Stimulated activated CD8-positive, alpha-beta memory T cell treated with anti-CD3 and anti-CD28 coated beads, Interleukin-15, amount 100 ng/mL, for 4 hours (primary cell): ENCODE data around the gene CACNA2D4.

ENCODE experiments used
- DNase-seq, 2 donors: peaks; one replicate each; pipeline ENCODE4 v3.0.0-alpha.2; 2020; ENCODE audit warnings: low read depth in 2 of 2

Gene CACNA2D4

DNA sequence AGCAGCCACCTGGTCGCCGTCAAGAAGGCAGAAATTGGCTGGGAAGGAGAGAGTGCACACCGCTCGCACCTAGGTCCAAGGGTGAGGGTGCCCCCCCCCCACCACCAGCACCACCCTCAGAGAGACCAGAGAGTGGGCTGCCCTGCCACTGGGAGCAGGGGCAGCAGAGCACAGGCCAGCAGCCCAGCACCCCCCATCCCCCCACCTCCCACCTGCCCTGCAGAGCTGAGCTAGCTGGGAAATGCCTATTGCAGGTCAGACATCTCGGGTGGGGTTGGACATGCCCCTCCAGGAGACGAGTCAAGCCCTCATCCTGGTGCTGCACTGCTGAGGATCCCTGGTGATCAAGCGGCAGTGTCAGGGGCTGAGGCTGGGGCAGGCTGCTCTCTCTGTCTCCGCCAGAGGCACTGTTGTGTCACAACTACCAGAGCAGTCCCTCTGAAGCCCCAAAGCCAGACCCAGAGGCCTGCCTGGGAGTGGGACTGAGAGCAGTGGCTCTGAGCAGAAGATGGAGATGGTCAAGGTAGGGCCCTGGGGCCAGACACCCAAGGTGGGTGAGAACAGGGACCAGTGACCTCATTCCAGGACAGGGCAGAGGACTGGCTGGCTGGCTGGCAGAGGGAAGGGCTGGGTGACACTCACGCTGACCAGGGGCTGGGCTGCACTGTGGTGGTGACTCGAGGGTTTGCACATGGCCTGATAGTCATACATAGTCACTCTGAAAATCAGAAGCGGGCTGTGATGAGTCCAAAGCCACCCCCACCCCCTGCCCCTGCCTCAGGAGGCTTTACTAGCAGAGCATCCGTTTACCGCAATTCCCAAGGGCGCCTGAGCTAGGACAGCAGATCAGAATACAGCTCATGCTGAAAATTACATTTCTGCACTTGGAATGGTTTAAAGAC, 117.8 kb downstream of the CACNA2D4 start:
- DNase-seq, result no peak

DNA sequence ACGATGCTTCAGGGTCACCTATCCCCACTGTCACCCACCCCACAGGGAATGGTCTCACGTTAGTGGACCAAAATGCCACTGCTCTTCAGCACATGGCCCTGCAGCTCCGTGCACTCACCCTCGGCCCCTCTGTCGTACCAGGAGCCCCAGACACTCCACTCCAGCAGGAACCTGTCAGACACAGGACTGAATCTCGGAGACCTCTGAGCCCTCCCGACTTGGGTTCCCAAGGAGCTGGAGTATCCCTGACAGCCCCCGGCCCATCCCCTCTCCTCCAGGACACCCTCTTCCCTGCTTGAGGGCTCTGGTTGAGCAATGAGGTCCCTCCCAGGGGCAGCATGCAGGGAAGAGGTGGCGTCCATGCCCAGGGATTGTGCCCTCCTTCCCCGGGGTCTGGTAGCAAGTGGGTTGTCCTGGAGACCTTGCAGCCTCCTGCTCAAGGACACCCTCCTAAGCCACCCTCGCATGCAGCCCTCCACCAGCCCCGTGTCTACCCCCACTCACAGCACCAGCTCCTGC, 118.5 kb downstream of the CACNA2D4 start:
- DNase-seq, result no peak

DNA sequence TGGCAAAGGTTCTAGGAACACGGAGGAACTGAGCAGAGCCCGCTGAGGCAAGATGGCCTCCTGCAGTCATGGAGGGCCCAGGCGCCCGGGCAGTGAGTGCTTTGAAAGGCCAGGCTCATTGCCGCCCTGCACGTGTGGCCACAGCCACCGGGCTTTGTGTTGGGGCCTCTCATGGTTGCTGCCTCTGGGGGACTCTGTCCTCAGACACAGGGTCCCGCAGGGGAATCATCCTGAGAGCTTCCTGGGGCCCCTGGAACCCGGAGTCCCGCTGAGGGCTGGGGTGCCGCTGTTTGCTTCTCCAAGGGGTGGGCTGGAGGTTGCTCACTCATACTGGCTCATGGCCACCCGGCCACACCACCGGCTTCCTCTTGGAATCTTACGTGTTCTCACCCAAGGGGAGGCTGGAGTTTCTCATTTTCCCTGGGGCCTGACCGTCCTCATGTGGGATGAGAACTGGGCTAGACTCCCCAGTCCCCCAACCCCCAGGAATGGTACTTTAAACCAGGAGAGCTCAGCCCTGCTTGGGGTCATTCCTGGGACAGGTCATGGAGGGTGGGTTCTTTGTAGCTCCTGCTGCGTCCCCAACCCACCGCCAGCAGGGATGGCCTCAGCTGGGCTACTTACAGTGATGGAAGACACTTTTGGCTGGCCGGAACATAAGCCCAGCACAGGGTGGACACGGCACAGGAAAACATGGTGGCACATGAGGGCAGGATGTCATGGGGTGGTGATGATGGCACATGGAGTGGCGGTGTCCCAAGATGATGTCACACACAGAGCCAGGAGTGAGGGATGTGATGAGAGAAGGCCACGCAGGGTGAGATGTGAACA, 119.2 kb downstream of the CACNA2D4 start:
- DNase-seq, result no peak

DNA sequence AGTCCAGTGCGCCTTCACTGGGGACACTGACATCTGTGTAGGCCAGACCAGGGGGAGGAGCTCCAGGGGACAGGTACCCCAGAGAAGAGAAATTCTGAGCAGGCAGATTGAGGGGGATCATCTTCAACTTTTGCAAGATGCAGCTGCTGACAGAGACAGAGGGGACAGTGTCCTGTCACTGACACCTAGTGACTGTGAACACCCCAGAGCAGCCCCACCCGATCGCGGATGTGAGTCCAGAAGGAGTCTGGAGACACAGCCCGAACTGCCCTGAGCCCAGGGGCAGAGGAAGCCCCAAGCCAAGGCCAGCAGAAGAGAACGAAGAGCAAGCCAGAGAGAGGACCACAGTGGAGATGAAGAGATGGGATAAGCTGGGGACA, 119.8 kb downstream of the CACNA2D4 start:
- DNase-seq, result no peak

DNA sequence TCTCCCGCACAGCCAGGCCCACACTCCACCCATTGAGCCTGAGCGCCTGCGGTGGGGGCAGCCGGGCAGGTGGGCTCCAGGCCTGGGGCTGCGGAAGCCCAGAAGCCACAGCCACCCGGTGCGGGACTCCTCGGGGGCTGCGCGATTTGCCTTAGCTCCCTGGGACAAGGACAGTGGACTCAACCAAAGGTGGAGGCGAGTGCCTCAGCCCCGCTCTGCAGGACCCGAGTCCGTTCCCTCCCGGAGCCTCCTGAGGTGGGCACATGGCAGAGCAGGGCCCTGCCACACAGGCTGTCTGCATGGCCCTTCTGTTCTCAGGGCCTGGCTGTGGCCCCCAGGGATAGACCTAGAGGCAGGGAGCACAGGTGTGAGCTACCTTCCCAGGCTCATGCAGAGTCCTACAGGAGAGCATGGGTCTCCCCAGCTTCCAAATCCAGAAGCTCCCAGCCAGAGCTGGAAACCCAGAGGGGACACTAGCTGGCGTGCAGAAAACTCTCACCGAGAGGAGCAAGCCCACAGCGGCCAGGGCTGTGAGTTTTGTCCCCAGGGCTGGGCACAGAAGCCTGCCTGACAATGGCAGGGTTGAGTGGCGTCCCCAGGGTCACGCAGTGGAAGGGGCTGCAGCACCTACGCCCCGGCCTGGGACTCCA, 120.3 kb downstream of the CACNA2D4 start:
- no peak for DNase-seq

DNA sequence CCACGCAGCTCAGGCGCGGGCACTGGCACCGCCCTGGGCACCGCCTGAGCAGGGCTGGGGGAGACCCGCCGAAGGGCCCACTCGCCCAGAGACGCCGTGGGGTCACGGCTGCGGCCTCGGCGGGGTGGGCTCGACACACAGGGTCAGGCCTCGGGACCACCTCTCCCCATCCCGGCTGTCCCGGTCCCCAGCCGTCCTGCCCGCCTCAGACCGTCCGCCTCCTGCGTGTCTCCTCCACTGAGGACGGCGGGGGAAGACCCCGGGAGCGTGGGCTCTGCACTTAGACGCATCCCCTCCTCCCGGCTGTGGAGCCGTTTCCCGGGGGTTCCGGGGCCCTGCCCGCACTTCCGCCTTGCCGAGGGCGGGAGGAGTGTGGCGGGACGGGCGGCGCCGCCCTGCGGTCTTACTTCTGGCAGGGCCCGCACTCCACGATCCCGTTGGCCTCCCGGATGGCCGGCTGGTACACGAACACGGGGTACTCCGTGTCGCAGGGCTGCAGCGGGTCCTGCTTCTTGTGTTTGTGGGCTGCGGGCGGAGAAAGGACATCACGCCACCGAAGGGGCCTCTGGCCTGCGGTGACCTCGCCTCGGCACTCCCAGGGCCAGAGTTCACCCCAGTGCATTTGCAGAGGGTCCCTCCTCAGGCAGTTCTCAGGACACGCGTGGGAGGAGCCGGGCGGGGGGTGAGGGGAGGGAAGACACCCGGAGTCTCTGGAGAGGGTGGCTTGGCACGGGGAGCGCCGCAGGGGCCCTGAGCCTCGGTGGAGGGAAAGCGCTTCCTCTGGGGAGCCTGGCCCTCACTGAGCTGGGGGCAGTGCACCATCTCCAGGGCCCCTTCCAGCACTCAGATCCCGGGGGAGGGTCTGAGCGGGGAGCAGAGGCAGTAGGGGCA, 121.2 kb downstream of the CACNA2D4 start:
- peak; percentile 14 to 29 for DNase-seq

GRCh38 chr12:1796515-1797010, 121.9 kb downstream of the CACNA2D4 start:
- DNase-seq, result peak in 1 of 2 donors; percentile 10

GRCh38 chr12:1795785-1796514, 122.5 kb downstream of the CACNA2D4 start:
- DNase-seq, result peak; percentile 88

- DNase-seq, result no peak
Observed at GRCh38 chr12:1795221-1795784, 123.1 kb downstream of the CACNA2D4 start.

DNA sequence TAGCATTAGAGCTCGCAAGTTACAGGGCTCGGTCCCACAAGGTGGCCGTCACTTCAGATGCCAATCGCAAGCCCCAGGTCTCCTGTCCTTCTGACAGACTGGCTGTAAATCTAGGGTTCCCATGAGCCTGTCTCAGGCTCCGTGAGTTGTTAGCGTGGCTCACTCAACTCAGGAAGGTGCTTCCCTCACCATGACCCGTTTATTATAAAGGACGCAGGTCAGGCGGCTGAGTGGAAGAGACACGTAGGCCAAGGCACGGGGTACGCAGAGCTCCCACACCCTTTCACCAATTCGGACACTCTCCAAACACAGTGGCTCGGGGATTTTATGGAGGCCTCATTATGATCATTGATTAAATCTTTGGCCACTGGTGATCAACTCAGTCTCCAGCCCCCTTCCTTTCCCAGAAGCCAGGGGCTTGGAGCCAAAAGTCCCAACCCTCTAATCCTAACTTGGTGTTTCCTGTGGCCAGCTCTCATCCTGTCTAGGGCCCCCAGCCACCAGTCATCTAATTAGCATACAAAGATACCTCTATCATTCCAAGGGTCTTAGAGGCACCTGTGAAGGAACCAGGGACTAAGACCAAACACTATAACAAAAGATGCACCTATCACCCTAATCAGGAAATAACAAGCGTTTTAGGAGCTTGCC, 123.9 kb downstream of the CACNA2D4 start:
- DNase-seq, result no peak

DNA sequence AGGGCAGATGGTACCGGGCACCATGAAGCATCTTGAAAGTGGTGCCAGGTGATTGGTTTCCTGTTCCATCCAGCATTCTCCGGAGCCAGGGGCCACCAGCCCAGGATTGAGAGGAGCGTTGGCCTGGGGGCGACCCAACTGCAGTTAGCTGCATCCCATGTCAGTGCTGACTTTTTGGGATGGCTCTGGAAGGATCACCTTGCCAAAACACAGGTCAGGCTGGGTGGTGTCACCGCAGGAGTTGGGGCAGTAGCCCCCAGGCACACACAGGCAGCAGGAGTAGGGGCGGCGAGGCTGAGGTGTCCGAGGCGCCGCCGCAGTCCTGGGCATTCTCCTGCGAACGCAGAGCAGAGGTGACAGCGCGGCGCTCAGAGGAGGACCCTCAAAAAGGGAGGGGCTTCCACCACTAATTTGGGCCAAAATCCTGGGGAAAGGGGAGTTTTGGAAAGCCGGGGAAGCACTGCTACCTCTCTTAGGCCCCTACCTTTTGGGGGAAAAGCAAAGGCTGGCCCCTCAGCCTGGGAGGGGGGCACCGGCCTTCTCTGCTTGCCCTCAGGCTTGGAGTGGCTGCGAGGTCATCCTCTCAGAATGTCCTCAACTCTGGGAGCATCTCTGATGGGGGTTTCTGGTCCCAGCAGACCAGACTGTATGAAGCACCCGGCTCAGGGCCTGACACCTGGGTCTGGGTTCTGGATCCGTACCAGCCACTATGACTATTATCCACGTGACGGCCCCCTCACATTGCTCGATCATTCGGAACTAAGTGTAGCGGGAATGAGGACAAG, 124.8 kb downstream of the CACNA2D4 start:
- DNase-seq, result no peak

- DNase-seq, result no peak
Observed at GRCh38 chr12:1792406-1792805, 126.0 kb downstream of the CACNA2D4 start.

GRCh38 chr12:1791104-1791841, 127.2 kb downstream of the CACNA2D4 start:
- DNase-seq, result peak; percentile 35 to 49

GRCh38 chr12:1790444-1790843, 128.0 kb downstream of the CACNA2D4 start:
- DNase-seq, result no peak

DNA sequence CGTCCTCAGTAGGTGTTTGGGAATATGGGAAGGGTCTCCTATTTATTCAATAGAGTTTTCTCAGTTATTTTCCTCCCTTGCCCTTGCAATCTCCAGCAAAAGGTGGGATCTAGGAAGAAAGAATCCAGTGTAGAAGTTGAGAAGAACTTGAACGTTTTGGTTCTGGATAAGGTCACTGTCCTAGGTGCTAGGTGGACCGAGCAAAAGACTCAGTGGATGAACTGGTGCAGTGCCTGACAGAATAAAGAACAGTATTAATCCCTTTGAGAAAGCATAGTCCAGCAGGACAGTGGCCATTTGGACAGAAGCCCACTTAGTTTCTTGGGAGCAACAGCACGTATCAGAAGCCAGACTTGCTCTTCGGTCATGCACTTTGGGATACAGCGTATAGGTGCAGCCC, 130.7 kb downstream of the CACNA2D4 start:
- no peak for DNase-seq

DNA sequence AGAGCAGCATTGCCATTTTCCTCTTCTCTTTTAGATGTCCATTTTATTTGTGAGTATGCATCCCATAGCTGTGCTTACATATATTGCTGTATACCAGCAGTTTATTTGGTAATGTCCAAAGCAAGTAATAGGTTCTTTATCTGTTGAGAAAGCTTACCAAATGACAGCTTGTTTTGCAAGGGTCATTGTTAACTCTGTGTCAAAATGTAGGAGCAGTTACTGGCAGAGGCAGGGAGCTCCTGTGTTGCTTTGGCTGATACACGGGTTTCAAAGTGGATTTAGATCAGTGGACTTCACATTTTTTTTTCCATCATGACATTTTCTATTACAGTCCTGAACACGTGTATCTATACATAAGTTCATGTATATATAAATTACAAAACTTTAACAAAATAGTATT, 136.2 kb downstream of the CACNA2D4 start:
- no peak for DNase-seq

- no peak for DNase-seq
Observed at GRCh38 chr12:1781772-1782171, 136.7 kb downstream of the CACNA2D4 start.

GRCh38 chr12:1779783-1780182, 138.7 kb downstream of the CACNA2D4 start:
- DNase-seq, result no peak
